ENCODE results near the gene SLC39A6. TPM values are rescaled to one million over a fixed set of nuclear protein-coding genes. Genes with fewer than 3 reads are reported as not detected.

SLC39A6 gene
- total and polyA plus RNA-seq, 4 donors: 4.7 to 59.2 (median 31.0) TPM

DNA sequence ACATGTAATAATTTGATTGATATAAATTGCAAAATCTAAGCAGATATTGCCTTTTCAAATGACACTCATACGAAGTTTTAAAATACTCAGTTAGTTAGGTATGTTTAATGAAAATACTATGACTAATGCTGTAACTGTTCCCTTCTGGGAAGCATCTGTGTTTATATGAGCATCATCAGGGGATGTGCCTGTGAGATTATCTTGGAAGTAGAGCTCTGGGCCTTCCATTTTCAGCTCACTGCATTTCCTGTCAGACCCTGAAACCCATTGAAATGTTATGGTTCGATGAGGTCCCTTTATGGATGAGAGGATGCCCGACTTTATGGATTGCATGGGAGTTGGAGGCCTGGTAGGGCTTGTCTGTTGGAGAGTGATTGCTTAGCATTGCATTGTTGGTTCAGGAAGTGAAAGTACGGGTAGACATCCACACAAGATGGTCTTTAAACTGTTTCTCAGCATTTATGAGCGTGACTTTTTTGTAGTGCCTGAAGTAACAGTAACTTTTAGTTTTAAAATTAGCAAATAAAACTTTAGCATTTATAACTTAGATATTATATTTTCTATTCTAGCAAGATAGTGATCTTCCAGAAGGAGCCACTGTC lies 29.2 kb upstream of the SLC39A6 start:
- DNase-seq (peak in 1 of 3 donors; percentile 17), ATAC-seq (ENCODE audit: insufficient read depth, low FRiP score) (no peak)
- WGBS, 2 donors: 63 to 80% methylated on average over 5 of the region's 5 CpGs
- Histone ChIP-seq H3K4me1 (ENCODE audit: control insufficient read depth in 5 of 5, insufficient read depth in 5 of 5, low read length in 5 of 5) (no peaks in the 10 kb centered on the region), H3K27me3 (ENCODE audit: control insufficient read depth in 3 of 3, insufficient read depth in 3 of 3, low read length in 2 of 3) (no peaks in the 10 kb centered on the region), H3K27ac (ENCODE audit: low read depth in 1 of 2, low read length in 1 of 2) (no peak overlapping the region), H3K36me3 (ENCODE audit: control insufficient read depth in 4 of 4, insufficient read depth in 4 of 4, low read length in 4 of 4) (peaks cover 5 to 64% (median 46%) of the 10 kb centered on the region in 4 donors), H3K9me3 (ENCODE audit: control insufficient read depth in 4 of 4, insufficient read depth in 3 of 4, low read length in 3 of 4) (no peaks in the 10 kb centered on the region), H3K9ac (ENCODE audit: insufficient read depth in 1 of 2, low read length in 2 of 2) (no peak overlapping the region), H3K4me3 (no peak overlapping the region)
- TF ChIP-seq, protein P1, sequence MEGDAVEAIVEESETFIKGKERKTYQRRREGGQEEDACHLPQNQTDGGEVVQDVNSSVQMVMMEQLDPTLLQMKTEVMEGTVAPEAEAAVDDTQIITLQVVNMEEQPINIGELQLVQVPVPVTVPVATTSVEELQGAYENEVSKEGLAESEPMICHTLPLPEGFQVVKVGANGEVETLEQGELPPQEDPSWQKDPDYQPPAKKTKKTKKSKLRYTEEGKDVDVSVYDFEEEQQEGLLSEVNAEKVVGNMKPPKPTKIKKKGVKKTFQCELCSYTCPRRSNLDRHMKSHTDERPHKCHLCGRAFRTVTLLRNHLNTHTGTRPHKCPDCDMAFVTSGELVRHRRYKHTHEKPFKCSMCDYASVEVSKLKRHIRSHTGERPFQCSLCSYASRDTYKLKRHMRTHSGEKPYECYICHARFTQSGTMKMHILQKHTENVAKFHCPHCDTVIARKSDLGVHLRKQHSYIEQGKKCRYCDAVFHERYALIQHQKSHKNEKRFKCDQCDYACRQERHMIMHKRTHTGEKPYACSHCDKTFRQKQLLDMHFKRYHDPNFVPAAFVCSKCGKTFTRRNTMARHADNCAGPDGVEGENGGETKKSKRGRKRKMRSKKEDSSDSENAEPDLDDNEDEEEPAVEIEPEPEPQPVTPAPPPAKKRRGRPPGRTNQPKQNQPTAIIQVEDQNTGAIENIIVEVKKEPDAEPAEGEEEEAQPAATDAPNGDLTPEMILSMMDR (IDR thresholded peaks at IDR 0.05; ENCODE audit: control extremely low read depth, extremely low read depth): no peak

GRCh38 chr18:36157441-36157840 lies 28.3 kb upstream of the SLC39A6 start:
- Histone ChIP-seq H3K27me3 (ENCODE audit: control insufficient read depth in 3 of 3, insufficient read depth in 3 of 3, low read length in 2 of 3) (no peaks in the 10 kb centered on the region), H3K9ac (ENCODE audit: insufficient read depth in 1 of 2, low read length in 2 of 2) (no peak overlapping the region), H3K36me3 (ENCODE audit: control insufficient read depth in 4 of 4, insufficient read depth in 4 of 4, low read length in 4 of 4) (peaks cover 11 to 65% (median 48%) of the 10 kb centered on the region in 4 donors), H3K9me3 (ENCODE audit: control insufficient read depth in 4 of 4, insufficient read depth in 3 of 4, low read length in 3 of 4) (no peaks in the 10 kb centered on the region), H3K4me1 (ENCODE audit: control insufficient read depth in 5 of 5, insufficient read depth in 5 of 5, low read length in 5 of 5) (no peaks in the 10 kb centered on the region), H3K4me3 (no peak overlapping the region), H3K27ac (ENCODE audit: low read depth in 1 of 2, low read length in 1 of 2) (no peak overlapping the region)
- ATAC-seq (ENCODE audit: insufficient read depth, low FRiP score) (no peak), DNase-seq (no peak)
- TF ChIP-seq, protein P1 (IDR thresholded peaks at IDR 0.05; ENCODE audit: control extremely low read depth, extremely low read depth): no peak

DNA sequence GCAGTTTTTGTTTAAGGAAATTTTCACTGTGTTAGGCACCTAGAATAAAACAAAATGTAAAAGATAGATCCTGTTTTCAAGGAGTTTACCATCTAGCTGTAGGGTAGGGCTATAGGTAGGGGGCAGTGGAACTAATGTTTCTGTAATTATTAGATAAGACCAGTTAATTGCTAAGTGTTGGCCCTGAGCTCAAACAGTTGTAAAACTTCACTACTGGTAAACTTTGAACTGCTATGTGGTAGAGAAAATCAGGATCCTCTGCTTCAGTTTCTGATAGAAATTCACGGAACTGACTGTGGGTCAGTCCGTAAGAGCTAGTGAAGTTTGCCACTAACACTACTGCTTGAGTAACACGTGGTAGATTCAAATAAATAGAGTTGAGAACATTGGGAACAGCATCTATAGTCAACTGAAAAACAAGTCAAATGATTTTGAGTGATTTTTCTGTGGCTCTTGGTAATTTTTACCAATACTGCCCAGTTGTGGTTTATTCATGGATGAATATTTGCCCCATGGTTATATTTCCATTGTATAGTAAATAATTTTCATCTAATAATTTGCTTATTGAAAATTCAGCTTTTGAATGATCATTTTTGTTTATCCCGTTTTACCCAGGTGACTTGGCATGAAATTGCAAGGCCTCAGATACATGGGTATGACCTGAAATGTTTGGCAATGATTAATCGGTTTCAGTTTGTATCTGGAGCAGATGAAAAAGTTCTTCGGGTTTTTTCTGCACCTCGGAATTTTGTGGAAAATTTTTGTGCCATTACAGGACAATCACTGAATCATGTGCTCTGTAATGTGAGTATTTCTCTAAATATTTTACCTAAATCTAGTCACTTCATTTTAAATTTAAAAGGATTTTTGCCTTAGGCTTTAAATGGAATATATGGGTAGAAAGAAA lies 27.0 kb upstream of the SLC39A6 start:
- no peaks in the 10 kb centered on the region for H3K4me1 ChIP-seq (ENCODE audit: control insufficient read depth in 5 of 5, insufficient read depth in 5 of 5, low read length in 5 of 5)
- no peak overlapping the region for H3K9ac ChIP-seq (ENCODE audit: insufficient read depth in 1 of 2, low read length in 2 of 2)
- no peaks in the 10 kb centered on the region for H3K9me3 ChIP-seq (ENCODE audit: control insufficient read depth in 4 of 4, insufficient read depth in 3 of 4, low read length in 3 of 4)
- H3K36me3 ChIP-seq (ENCODE audit: control insufficient read depth in 4 of 4, insufficient read depth in 4 of 4, low read length in 4 of 4): peaks cover 16 to 58% (median 48%) of the 10 kb centered on the region in 4 donors
- DNase-seq (no peak), ATAC-seq (ENCODE audit: insufficient read depth, low FRiP score) (no peak)
- no peaks in the 10 kb centered on the region for H3K27me3 ChIP-seq (ENCODE audit: control insufficient read depth in 3 of 3, insufficient read depth in 3 of 3, low read length in 2 of 3)
- no peak overlapping the region for H3K27ac ChIP-seq (ENCODE audit: low read depth in 1 of 2, low read length in 1 of 2)
- TF ChIP-seq, protein P1 (IDR thresholded peaks at IDR 0.05; ENCODE audit: control extremely low read depth, extremely low read depth): no peak
- 91 to 95% methylated on average over 7 of the region's 7 CpGs for WGBS, 2 donors
- no peak overlapping the region for H3K4me3 ChIP-seq
